Colonic mucosa (tissue), 4 donors: ENCODE results near the gene ADGRB3. TPM values are rescaled to one million over a fixed set of nuclear protein-coding genes. Genes with fewer than 3 reads are reported as not detected.

Source experiments
- DNase-seq: peaks from one replicate; pipeline ENCODE4 v3.0.0-alpha.2; 2020
- H3K27ac ChIP-seq: fragments of 200-600 bp; one replicate; pipeline ENCODE4 v1.8.0; 2021
- H3K27me3 ChIP-seq: fragments of 200-600 bp; one replicate; pipeline ENCODE4 v1.8.0; 2021
- H3K36me3 ChIP-seq: fragments of 200-600 bp; one replicate; pipeline ENCODE4 v1.8.0; 2021
- H3K4me1 ChIP-seq: fragments of 200-600 bp; one replicate; pipeline ENCODE4 v1.8.0; 2021; ENCODE audit warnings: mild to moderate bottlenecking
- H3K4me3 ChIP-seq: fragments of 200-600 bp; one replicate; pipeline ENCODE4 v1.8.0; 2021
- H3K9ac ChIP-seq, 2 donors: one replicate each; pipeline ENCODE4 v1.7.0; 2013; ENCODE audit warnings: control low read depth in 2 of 2, low read depth in 2 of 2, low read length in 2 of 2
- H3K9me3 ChIP-seq: fragments of 200-600 bp; one replicate; pipeline ENCODE4 v1.8.0; 2021
- CTCF ChIP-seq: fragments of 200-600 bp; IDR thresholded peaks from one replicate; pipeline ENCODE4 v1.8.0; 2022; ENCODE audit warnings: antibody characterized with exemption, mild to moderate bottlenecking
- intact Hi-C: fragments of 100-400 bp; cut with DNase I; formaldehyde crosslinking; loops from one replicate; pipeline ENCODE4 v1.14.1; 2022
- total RNA-seq, 2 donors: library from RNA; stranded (reverse); fragmentation: NEBNext Ultra II Directional in 1 of 2; extraction: Animal tissue kit (Norgen Biotek cat#: 25700) in 1 of 2; gene quantifications; one replicate each; pipeline ENCODE4 v1.2.1, GENCODE V29; 2021
- donor health status: healthy.
- donor health status: DM: no; HTN: no; CAD: no.
- donor health status: DM: no; HTN: no; CAD: no.

The ADGRB3 gene
- total RNA-seq, 2 donors from 2014 or later: 0.42 to 0.98 TPM

- no peak for TF ChIP-seq CTCF
- no peak for DNase-seq
- intact Hi-C loops: no loop called here
- Histone ChIP-seq H3K9me3 (no peaks in the 10 kb centered on the region), H3K4me1 (no peaks in the 10 kb centered on the region), H3K4me3 (no peak overlapping the region), H3K9ac (no peak overlapping the region), H3K27me3 (no peaks in the 10 kb centered on the region), H3K36me3 (no peaks in the 10 kb centered on the region), H3K27ac (no peak overlapping the region)
Measured at GRCh38 chr6:69084746-69085335, 449.8 kb downstream of the ADGRB3 start.

GRCh38 chr6:69086689-69087088, 451.6 kb downstream of the ADGRB3 start:
- Histone ChIP-seq H3K27ac (no peak overlapping the region), H3K4me1 (no peaks in the 10 kb centered on the region), H3K36me3 (no peaks in the 10 kb centered on the region), H3K4me3 (no peak overlapping the region), H3K9me3 (no peaks in the 10 kb centered on the region), H3K27me3 (no peaks in the 10 kb centered on the region), H3K9ac (no peak overlapping the region)
- no peak for DNase-seq
- intact Hi-C loops: no loop called here
- no peak for TF ChIP-seq CTCF

- H3K4me3 ChIP-seq: no peak overlapping the region
- H3K27me3 ChIP-seq: no peaks in the 10 kb centered on the region
- no peak overlapping the region for H3K27ac ChIP-seq
- H3K4me1 ChIP-seq: no peaks in the 10 kb centered on the region
- H3K9ac ChIP-seq: no peak overlapping the region
- intact Hi-C loops: no loop called here
- no peaks in the 10 kb centered on the region for H3K9me3 ChIP-seq
- H3K36me3 ChIP-seq: no peaks in the 10 kb centered on the region
- DNase-seq: no peak
- no peak for TF ChIP-seq CTCF
Measured at GRCh38 chr6:69089539-69089938, 454.5 kb downstream of the ADGRB3 start.

- no peak overlapping the region for H3K4me3 ChIP-seq
- no peak for DNase-seq
- intact Hi-C loops: no loop called here
- H3K4me1 ChIP-seq: no peaks in the 10 kb centered on the region
- no peak overlapping the region for H3K27ac ChIP-seq
- H3K27me3 ChIP-seq: no peaks in the 10 kb centered on the region
- no peaks in the 10 kb centered on the region for H3K9me3 ChIP-seq
- no peak overlapping the region for H3K9ac ChIP-seq
- no peaks in the 10 kb centered on the region for H3K36me3 ChIP-seq
- TF ChIP-seq CTCF: no peak
Measured at GRCh38 chr6:69090132-69090531, 455.1 kb downstream of the ADGRB3 start.

- no peak for TF ChIP-seq CTCF
- Histone ChIP-seq H3K27ac (no peak overlapping the region), H3K9me3 (no peaks in the 10 kb centered on the region), H3K36me3 (no peaks in the 10 kb centered on the region), H3K4me1 (no peaks in the 10 kb centered on the region), H3K9ac (no peak overlapping the region), H3K4me3 (no peak overlapping the region), H3K27me3 (no peaks in the 10 kb centered on the region)
- intact Hi-C loops: no loop called here
- DNase-seq: no peak
Measured at GRCh38 chr6:69096681-69097080, 461.6 kb downstream of the ADGRB3 start.

GRCh38 chr6:69097948-69098347, 462.9 kb downstream of the ADGRB3 start:
- intact Hi-C loops: no loop called here
- no peaks in the 10 kb centered on the region for H3K9me3 ChIP-seq
- no peaks in the 10 kb centered on the region for H3K4me1 ChIP-seq
- no peak for TF ChIP-seq CTCF
- no peaks in the 10 kb centered on the region for H3K27me3 ChIP-seq
- no peak overlapping the region for H3K27ac ChIP-seq
- H3K36me3 ChIP-seq: no peaks in the 10 kb centered on the region
- H3K4me3 ChIP-seq: no peak overlapping the region
- no peak for DNase-seq
- H3K9ac ChIP-seq: no peak overlapping the region
